ENCODE measurements around the gene ALOXE3. TPM values are rescaled to one million over a fixed set of nuclear protein-coding genes. Genes with fewer than 3 reads are reported as not detected.

ALOXE3 gene
- total RNA-seq, 1 experiment from 2014 or later, result 0.13 TPM

GRCh38 chr17:8146381-8147140 lies 28.2 kb upstream of the ALOXE3 start:
- H3K27me3 Mint-ChIP-seq (ENCODE audit: low read depth), result no peaks in the 10 kb centered on the region; the same call in 1 of the 2 replicates
- Histone ChIP-seq H2BK15ac (ENCODE audit: low read depth, low read length) (no peak overlapping the region), H2BK20ac (ENCODE audit: low read depth, low read length, poor library complexity, severe bottlenecking) (no peak overlapping the region), H2AK5ac (ENCODE audit: insufficient read length, low read length) (no peak overlapping the region), H3K4me2 (ENCODE audit: insufficient read depth, insufficient read length, low read length) (no peak overlapping the region), H2BK5ac (ENCODE audit: insufficient read length, low read length) (no peak overlapping the region), H4K5ac (ENCODE audit: insufficient read length, low read depth, low read length) (no peak overlapping the region), H2BK120ac (ENCODE audit: low read depth, low read length, poor library complexity, severe bottlenecking) (no peak overlapping the region), H3K14ac (ENCODE audit: insufficient read depth, low read length) (no peak overlapping the region), H3K79me2 (ENCODE audit: insufficient read depth, low read length) (no peaks in the 10 kb centered on the region), H3K79me1 (ENCODE audit: insufficient read depth, low read depth, low read length, poor library complexity, severe bottlenecking) (peaks cover 2% of the 10 kb centered on the region), H4K91ac (ENCODE audit: insufficient read length, low read depth, low read length) (no peak overlapping the region), H3K23me2 (ENCODE audit: insufficient read length, low read depth, low read length, poor library complexity, severe bottlenecking) (peaks cover 4% of the 10 kb centered on the region), H3K23ac (ENCODE audit: insufficient read length, low read depth, low read length) (no peak overlapping the region), H3K9me3 (ENCODE audit: control insufficient read depth, low read depth, low read length) (no peaks in the 10 kb centered on the region), H3K4ac (ENCODE audit: low read depth, low read length) (no peak overlapping the region), H3K9ac (ENCODE audit: extremely low read depth, insufficient read length, low read length) (no peak overlapping the region), H2AFZ (ENCODE audit: low read length) (no peak overlapping the region), H4K20me1 (ENCODE audit: control insufficient read depth, insufficient read depth, insufficient read length) (no peaks in the 10 kb centered on the region), H3K4me1 (ENCODE audit: insufficient read depth, low read length) (no peaks in the 10 kb centered on the region), H3K56ac (ENCODE audit: insufficient read length, low read depth, low read length) (no peak overlapping the region), H2BK12ac (ENCODE audit: insufficient read length, low read depth, low read length) (no peak overlapping the region), H3T11ph (ENCODE audit: low read length) (no peak overlapping the region), H3K18ac (ENCODE audit: insufficient read length, low read depth, low read length) (no peak overlapping the region), H3K27ac (ENCODE audit: insufficient read length, low read depth, low read length) (no peak overlapping the region), H4K8ac (replicated peaks; ENCODE audit: insufficient read length, low read depth, low read length) (no peak overlapping the region), H3K27me3 (ENCODE audit: insufficient read depth, low read length) (no peaks in the 10 kb centered on the region)
- peaks cover 2 to 4% of the 10 kb centered on the region in 2 experiments for H3K4me1 Mint-ChIP-seq
- no peak overlapping the region for H3K4me3 Mint-ChIP-seq
- no CpG with 5 or more reads among the region's 14 CpGs for WGBS (ENCODE audit: extremely low coverage, insufficient read length, low lambda C conversion rate)
- H3K36me3 Mint-ChIP-seq (ENCODE audit: insufficient read depth in 1 of 3, low read depth in 3 of 3), result peaks cover 36 to 68% (median 57%) of the 10 kb centered on the region in 3 experiments
- H3K27ac Mint-ChIP-seq, result no peak overlapping the region
- no peak for DNase-seq
- no peaks in the 10 kb centered on the region for H3K9me3 Mint-ChIP-seq
- TF ChIP-seq CTCF (conservative IDR thresholded peaks at IDR 0.05), result no peak

All from H9 (cell line).